ENCODE measurements around the gene GRN. TPM values are rescaled to one million over a fixed set of nuclear protein-coding genes. Genes with fewer than 3 reads are reported as not detected.

The GRN gene
- total RNA-seq, 1 experiment from 2014 or later, result 127 TPM

- no peak overlapping the region for H2BK15ac ChIP-seq (ENCODE audit: low read depth, low read length)
- H3K56ac ChIP-seq (ENCODE audit: insufficient read length, low read depth, low read length), result no peak overlapping the region
- H3K4me1 Mint-ChIP-seq, result peaks cover 13 to 15% of the 10 kb centered on the region in 2 experiments
- TF ChIP-seq CTCF (conservative IDR thresholded peaks at IDR 0.05), result no peak
- H3K14ac ChIP-seq (ENCODE audit: insufficient read depth, low read length), result no peak overlapping the region
- no peak overlapping the region for H2BK12ac ChIP-seq (ENCODE audit: insufficient read length, low read depth, low read length)
- no peak overlapping the region for H2AFZ ChIP-seq (ENCODE audit: low read length)
- no peaks in the 10 kb centered on the region for H3K27me3 ChIP-seq (ENCODE audit: insufficient read depth, low read length)
- H3K4me1 ChIP-seq (ENCODE audit: insufficient read depth, low read length), result no peaks in the 10 kb centered on the region
- H3K79me2 ChIP-seq (ENCODE audit: insufficient read depth, low read length), result no peaks in the 10 kb centered on the region
- H3K4me3 Mint-ChIP-seq, result no peak overlapping the region
- H4K5ac ChIP-seq (ENCODE audit: insufficient read length, low read depth, low read length), result no peak overlapping the region
- H4K91ac ChIP-seq (ENCODE audit: insufficient read length, low read depth, low read length), result no peak overlapping the region
- peaks cover 6% of the 10 kb centered on the region; the same call in 1 of the 2 replicates for H3K27me3 Mint-ChIP-seq (ENCODE audit: low read depth)
- H2BK120ac ChIP-seq (ENCODE audit: low read depth, low read length, poor library complexity, severe bottlenecking), result no peak overlapping the region
- H3K23me2 ChIP-seq (ENCODE audit: insufficient read length, low read depth, low read length, poor library complexity, severe bottlenecking), result no peaks in the 10 kb centered on the region
- H3K4me2 ChIP-seq (ENCODE audit: insufficient read depth, insufficient read length, low read length), result no peak overlapping the region
- H2BK20ac ChIP-seq (ENCODE audit: low read depth, low read length, poor library complexity, severe bottlenecking), result no peak overlapping the region
- no peak overlapping the region for H3K23ac ChIP-seq (ENCODE audit: insufficient read length, low read depth, low read length)
- H4K20me1 ChIP-seq (ENCODE audit: control insufficient read depth, insufficient read depth, insufficient read length), result no peaks in the 10 kb centered on the region
- no peak overlapping the region for H3K18ac ChIP-seq (ENCODE audit: insufficient read length, low read depth, low read length)
- no peaks in the 10 kb centered on the region for H3K9me3 Mint-ChIP-seq
- H3K9me3 ChIP-seq (ENCODE audit: control insufficient read depth, low read depth, low read length), result no peaks in the 10 kb centered on the region
- H3K9ac ChIP-seq (ENCODE audit: extremely low read depth, insufficient read length, low read length), result no peak overlapping the region
- H3T11ph ChIP-seq (ENCODE audit: low read length), result no peak overlapping the region
- no peak overlapping the region for H4K8ac ChIP-seq (replicated peaks; ENCODE audit: insufficient read length, low read depth, low read length)
- no CpG with 5 or more reads among the region's 3 CpGs for WGBS (ENCODE audit: extremely low coverage, insufficient read length, low lambda C conversion rate)
- no peak for DNase-seq
- no peak overlapping the region for H2BK5ac ChIP-seq (ENCODE audit: insufficient read length, low read length)
- no peak overlapping the region for H3K27ac Mint-ChIP-seq
- no peak overlapping the region for H3K27ac ChIP-seq (ENCODE audit: insufficient read length, low read depth, low read length)
- H3K4ac ChIP-seq (ENCODE audit: low read depth, low read length), result no peak overlapping the region
- H3K79me1 ChIP-seq (ENCODE audit: insufficient read depth, low read depth, low read length, poor library complexity, severe bottlenecking), result no peaks in the 10 kb centered on the region
- H2AK5ac ChIP-seq (ENCODE audit: insufficient read length, low read length), result no peak overlapping the region
- H3K36me3 Mint-ChIP-seq (ENCODE audit: insufficient read depth in 1 of 3, low read depth in 3 of 3), result no peaks in the 10 kb centered on the region
Observed at GRCh38 chr17:44335564-44335963, 9.5 kb upstream of the GRN start.

Data from H9 (cell line).